Smooth muscle cell (in vitro differentiated cells): Measurements from ENCODE around the gene RNF13. TPM values are rescaled to one million over a fixed set of nuclear protein-coding genes. Genes with fewer than 3 reads are reported as not detected.

Experiments
- DNase-seq: peaks from one replicate; lab custom pipeline; 2025; ENCODE audit not compliant: unreplicated experiment; lab: John Stamatoyannopoulos, UW
- H2AFZ ChIP-seq: fragments of 200-600 bp; sonication (generic); 2 replicates; pipeline ENCODE4 v1.6.0; 2016; ENCODE audit warnings: antibody characterized with exemption, low read depth, mild to moderate bottlenecking
- H3F3A ChIP-seq: fragments of 200-600 bp; sonication (generic); 2 replicates; pipeline ENCODE4 v1.6.0; 2017; ENCODE audit warnings: antibody characterized with exemption, low read depth
- H3K27ac ChIP-seq: fragments of 200-600 bp; sonication (generic); 2 replicates; pipeline ENCODE4 v1.5.1; 2016; ENCODE audit warnings: low read depth, mild to moderate bottlenecking
- H3K27me3 ChIP-seq: fragments of 200-600 bp; sonication (generic); 2 replicates; pipeline ENCODE4 v1.6.1; 2016; ENCODE audit warnings: low read depth, mild to moderate bottlenecking
- H3K36me3 ChIP-seq: fragments of 200-600 bp; sonication (generic); 2 replicates; pipeline ENCODE4 v1.5.1; 2016; ENCODE audit warnings: low read depth
- H3K4me1 ChIP-seq: fragments of 200-600 bp; sonication (generic); 2 replicates; pipeline ENCODE4 v1.5.1; 2016; ENCODE audit warnings: low read depth
- H3K4me2 ChIP-seq: fragments of 200-600 bp; sonication (generic); 2 replicates; pipeline ENCODE4 v1.6.0; 2016; ENCODE audit warnings: mild to moderate bottlenecking
- H3K4me3 ChIP-seq: fragments of 200-600 bp; sonication (generic); 2 replicates; pipeline ENCODE4 v1.5.1; 2016; ENCODE audit warnings: mild to moderate bottlenecking
- H3K79me2 ChIP-seq: fragments of 200-600 bp; sonication (generic); 2 replicates; pipeline ENCODE4 v1.6.0; 2016; ENCODE audit warnings: low read depth, mild to moderate bottlenecking
- H3K9ac ChIP-seq: fragments of 200-600 bp; sonication (generic); 2 replicates; pipeline ENCODE4 v1.6.0; 2016; ENCODE audit warnings: low read depth
- H3K9me3 ChIP-seq: fragments of 200-600 bp; sonication (generic); replicated peaks from 2 replicates; pipeline ENCODE4 v1.5.1; 2016; ENCODE audit warnings: low read depth
- H4K20me1 ChIP-seq: fragments of 200-600 bp; sonication (generic); 2 replicates; pipeline ENCODE4 v1.6.0; 2016; ENCODE audit warnings: low read depth
- CTCF ChIP-seq: fragments of 200-600 bp; sonication (generic); IDR thresholded peaks from 2 replicates; pipeline ENCODE4 v1.5.1; 2017; ENCODE audit warnings: borderline replicate concordance, mild to moderate bottlenecking, antibody characterized with exemption; ENCODE audit not compliant: insufficient read depth, poor library complexity, severe bottlenecking
- WGBS: methylation state at CpG from one replicate; pipeline ENCODE4 v1.1.7; 2016; ENCODE audit warnings: low lambda C conversion rate; 5-methylcytosine and 5-hydroxymethylcytosine counted together
- polyA plus RNA-seq: library from polyadenylated mRNA; unstranded; fragments of >200 nt; fragmentation: Nextera tagmentation; extraction: Ambion mirVana; gene quantifications from 2 replicates; pipeline ENCODE4 v1.2.1, GENCODE V29; 2016
- total RNA-seq: library from RNA; depleted of rRNA; stranded (reverse); fragments of >200 nt; gene quantifications from 2 replicates; pipeline ENCODE4 v1.2.3, GENCODE V29; 2014

The RNF13 gene
- total and polyA plus RNA-seq, 2 experiments from 2014 or later, result 46.1 to 81.9 TPM

DNA sequence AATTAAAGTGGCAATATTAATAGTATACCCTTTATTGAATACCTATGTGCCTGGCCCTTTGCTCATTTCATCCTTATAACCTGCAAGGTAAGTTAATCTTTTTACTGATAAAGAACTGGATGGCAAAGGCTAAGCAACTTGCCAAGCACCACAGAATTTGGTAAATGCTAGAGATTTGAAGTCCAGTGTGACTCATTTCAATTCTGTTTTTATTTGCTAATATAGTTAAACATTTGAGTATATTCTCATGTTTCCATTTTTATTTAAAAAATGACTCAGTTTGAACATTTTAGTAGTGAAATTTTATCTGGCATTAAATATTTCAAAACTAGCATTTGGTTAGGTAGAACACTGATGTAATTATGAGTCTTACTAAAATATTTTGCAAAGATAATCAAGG lies 146.4 kb downstream of the RNF13 start:
- Histone ChIP-seq H2AFZ (no peak overlapping the region), H3K27me3 (no peaks in the 10 kb centered on the region), H3K79me2 (peaks cover 81% of the 10 kb centered on the region), H4K20me1 (peaks cover 97% of the 10 kb centered on the region), H3K9me3 (no peaks in the 10 kb centered on the region), H3K4me3 (no peak overlapping the region), H3K4me2 (no peak overlapping the region), H3K36me3 (peaks cover 3% of the 10 kb centered on the region), H3K4me1 (no peaks in the 10 kb centered on the region), H3F3A (peaks cover 7% of the 10 kb centered on the region), H3K27ac (no peak overlapping the region), H3K9ac (no peak overlapping the region)
- no peak for DNase-seq
- TF ChIP-seq CTCF, result no peak

GRCh38 chr3:149963485-149963884 lies 150.5 kb downstream of the RNF13 start:
- 92% methylated on average over 2 of the region's 2 CpGs for WGBS

GRCh38 chr3:149964291-149964690 lies 151.3 kb downstream of the RNF13 start:
- Histone ChIP-seq H3K4me3 (no peak overlapping the region), H2AFZ (no peak overlapping the region), H3K4me2 (peak overlapping the region; percentile 45), H3F3A (peaks cover 10% of the 10 kb centered on the region), H4K20me1 (peaks cover 94% of the 10 kb centered on the region), H3K79me2 (peaks cover 98% of the 10 kb centered on the region), H3K9ac (no peak overlapping the region), H3K4me1 (peaks cover 26% of the 10 kb centered on the region), H3K27ac (peak overlapping the region; percentile 31), H3K9me3 (no peaks in the 10 kb centered on the region), H3K27me3 (no peaks in the 10 kb centered on the region), H3K36me3 (no peaks in the 10 kb centered on the region)
- DNase-seq, result no peak
- TF ChIP-seq CTCF, result no peak

More at GRCh38 chr3:149963485-149963884, 150.5 kb downstream of the RNF13 start:
- no peak for DNase-seq
- Histone ChIP-seq H3K36me3 (no peaks in the 10 kb centered on the region), H3K4me2 (no peak overlapping the region), H3K79me2 (peaks cover 98% of the 10 kb centered on the region), H3K27me3 (no peaks in the 10 kb centered on the region), H3K9me3 (no peaks in the 10 kb centered on the region), H3F3A (peaks cover 11% of the 10 kb centered on the region), H3K9ac (no peak overlapping the region), H2AFZ (no peak overlapping the region), H3K4me3 (no peak overlapping the region), H3K4me1 (peaks cover 22% of the 10 kb centered on the region), H4K20me1 (peaks cover 98% of the 10 kb centered on the region), H3K27ac (peak overlapping the region; percentile 31)
- no peak for TF ChIP-seq CTCF

DNA sequence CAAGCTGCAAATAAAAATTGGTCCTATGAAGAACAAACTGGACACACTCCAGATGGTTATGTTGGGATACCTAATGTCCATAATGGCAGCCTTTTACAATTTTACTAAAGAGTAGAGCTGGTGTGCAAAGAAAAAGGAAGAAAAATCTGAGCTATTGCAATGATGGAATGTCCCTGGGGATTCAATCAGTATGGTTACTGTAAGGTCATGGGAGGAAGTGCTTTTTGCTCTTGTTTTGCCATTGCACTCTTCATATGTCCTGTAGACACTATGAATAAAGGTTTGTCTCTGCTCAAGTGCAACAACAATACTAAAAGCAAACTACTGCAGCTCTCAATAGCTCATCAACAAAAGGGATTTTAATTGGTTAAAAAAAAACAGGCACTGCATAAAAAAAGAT lies 152.3 kb downstream of the RNF13 start:
- Histone ChIP-seq H3K4me3 (no peak overlapping the region), H3K36me3 (no peaks in the 10 kb centered on the region), H2AFZ (no peak overlapping the region), H3K27ac (peak overlapping the region; percentile 31), H3K4me2 (peak overlapping the region; percentile 45), H3K9me3 (no peaks in the 10 kb centered on the region), H3K27me3 (no peaks in the 10 kb centered on the region), H3K4me1 (peaks cover 26% of the 10 kb centered on the region), H4K20me1 (peaks cover 84% of the 10 kb centered on the region), H3F3A (peaks cover 4% of the 10 kb centered on the region), H3K79me2 (peaks cover 96% of the 10 kb centered on the region), H3K9ac (no peak overlapping the region)
- no peak for TF ChIP-seq CTCF
- DNase-seq, result no peak
